ENCODE results near the gene MYLK4.

Gene MYLK4

GRCh38 chr6:2729921-2730320 is 20.8 kb downstream of the MYLK4 start:
- TF ChIP-seq CTCF (IDR thresholded peaks at IDR 0.05) (no peak), ZFX (IDR thresholded peaks at IDR 0.05; ENCODE audit: borderline replicate concordance) (no peak)
- no peak overlapping the region for H3K27ac ChIP-seq

GRCh38 chr6:2725999-2726567 is 24.6 kb downstream of the MYLK4 start:
- no peak overlapping the region for H3K27ac ChIP-seq
- TF ChIP-seq CTCF (IDR thresholded peaks at IDR 0.05) = no peak
- TF ChIP-seq ZFX (IDR thresholded peaks at IDR 0.05; ENCODE audit: borderline replicate concordance) = no peak

GRCh38 chr6:2725364-2725988 is 25.2 kb downstream of the MYLK4 start:
- no peak overlapping the region for H3K27ac ChIP-seq
- TF ChIP-seq CTCF (IDR thresholded peaks at IDR 0.05) = no peak
- no peak for TF ChIP-seq ZFX (IDR thresholded peaks at IDR 0.05; ENCODE audit: borderline replicate concordance)

- H3K27ac ChIP-seq = no peak overlapping the region
- TF ChIP-seq ZFX (IDR thresholded peaks at IDR 0.05; ENCODE audit: borderline replicate concordance) (no peak), CTCF (IDR thresholded peaks at IDR 0.05) (no peak)
Measured at GRCh38 chr6:2721219-2721618, 29.5 kb downstream of the MYLK4 start.

GRCh38 chr6:2719093-2719455 is 31.6 kb downstream of the MYLK4 start:
- TF ChIP-seq CTCF (IDR thresholded peaks at IDR 0.05) = no peak
- no peak for TF ChIP-seq ZFX (IDR thresholded peaks at IDR 0.05; ENCODE audit: borderline replicate concordance)
- no peak overlapping the region for H3K27ac ChIP-seq

- no peak for TF ChIP-seq CTCF (IDR thresholded peaks at IDR 0.05)
- no peak overlapping the region for H3K27ac ChIP-seq
Measured at GRCh38 chr6:2718334-2719092, 32.2 kb downstream of the MYLK4 start.
